HL-60/S4 treated with phorbol 12-myristate 13-acetate at 8.2 ng/mL for 4 days and 3 days (cell line): ENCODE results near the gene WAC.

Experiments used
- in situ Hi-C: fragments of 300-500 bp; cut with MboI; formaldehyde crosslinking; loops from 2 replicates; pipeline ENCODE4 v1.15.0; 2022; ENCODE audit warnings: low sequenced_read_pairs

Gene WAC

GRCh38 chr10:28661035-28661434, 128.1 kb downstream of the WAC start:
- in situ Hi-C loops: loop anchor here (10.0 kb wide), 1 partner anchor 324 kb away; no protein-coding TSS in a partner anchor

- in situ Hi-C loops: loop anchor here (10.0 kb wide), 1 partner anchor 321 kb away; no protein-coding TSS in a partner anchor
Observed at GRCh38 chr10:28663576-28664368, 130.9 kb downstream of the WAC start.

- in situ Hi-C loops: loop anchor here (10.0 kb wide), 1 partner anchor 320 kb away; no protein-coding TSS in a partner anchor
Observed at GRCh38 chr10:28664369-28664740, 131.4 kb downstream of the WAC start.

- in situ Hi-C loops: loop anchor here (10.0 kb wide), 1 partner anchor 318 kb away; no protein-coding TSS in a partner anchor
Observed at GRCh38 chr10:28666751-28667467, 134.0 kb downstream of the WAC start.

- in situ Hi-C loops: loop anchor here (10.0 kb wide), 1 partner anchor 316 kb away; no protein-coding TSS in a partner anchor
Observed at GRCh38 chr10:28668363-28669226, 135.7 kb downstream of the WAC start.

GRCh38 chr10:28669227-28670173, 136.6 kb downstream of the WAC start:
- in situ Hi-C loops: loop anchor here (10.0 kb wide), 1 partner anchor 315 kb away; no protein-coding TSS in a partner anchor
